Testis (tissue), 3 donors: ENCODE data around the gene ZNF333. TPM values are rescaled to one million over a fixed set of nuclear protein-coding genes. Genes with fewer than 3 reads are reported as not detected.

Experiments
- DNase-seq: peaks from one replicate; pipeline ENCODE4 v3.0.0-alpha.2; 2019
- H3K27ac ChIP-seq, 2 donors: fragments of 200-600 bp; sonication (generic); one replicate each; pipeline ENCODE4 v1.5.1; 2019
- H3K27me3 ChIP-seq: fragments of 200-600 bp; sonication (generic); one replicate; pipeline ENCODE4 v1.5.1; 2019
- H3K36me3 ChIP-seq: fragments of 200-600 bp; sonication (generic); one replicate; pipeline ENCODE4 v1.5.1; 2017; ENCODE audit warnings: low read depth; ENCODE audit errors: missing control alignments
- H3K4me1 ChIP-seq: fragments of 200-600 bp; sonication (generic); one replicate; pipeline ENCODE4 v1.5.1; 2019
- H3K4me3 ChIP-seq, 2 donors: fragments of 200-600 bp; sonication (generic); one replicate each; pipeline ENCODE4 v1.5.1; 2017 to 2019
- H3K9me3 ChIP-seq: fragments of 200-600 bp; sonication (generic); one replicate; pipeline ENCODE4 v1.5.1; 2017
- CTCF ChIP-seq, 3 experiments: fragments of 450-650 bp in 2 of 3; fragments of 200-600 bp in 1 of 3; sonication (generic) in 1 of 3; IDR thresholded peaks; one replicate each; pipeline ENCODE4 v1.5.1; 2016 to 2019; ENCODE audit warnings: antibody characterized with exemption in 3 of 3, mild to moderate bottlenecking in 2 of 3, moderate library complexity in 1 of 3
- POLR2A ChIP-seq: fragments of 450-650 bp; IDR thresholded peaks from one replicate; pipeline ENCODE4 v1.6.1; 2017; ENCODE audit warnings: antibody characterized with exemption, mild to moderate bottlenecking, moderate library complexity
- WGBS, 2 donors: methylation state at CpG; one replicate each; pipeline ENCODE4 v1.1.5; 2018; 5-methylcytosine and 5-hydroxymethylcytosine counted together
- intact Hi-C: fragments of 100-400 bp; cut with DNase I; formaldehyde crosslinking; loops from one replicate; pipeline ENCODE4 v1.15.1; 2023; ENCODE audit warnings: low total_unique reads
- polyA plus RNA-seq: library from polyadenylated mRNA; stranded (reverse); fragments of 350-450 nt; fragmentation: Illumina TruSeq; extraction: RNeasy Lipid Tissue Mini Kit (QIAGEN cat#74804); gene quantifications from one replicate; pipeline ENCODE4 v1.2.3, GENCODE V29; 2014; ENCODE audit warnings: low read depth, low replicate concordance; ENCODE audit not compliant: insufficient read depth
- total RNA-seq, 2 donors: library from RNA; depleted of rRNA; stranded (reverse); fragments of >200 nt; gene quantifications; one replicate each; pipeline ENCODE4 v1.2.3, GENCODE V29; 2016

Gene ZNF333
- total and polyA plus RNA-seq, 3 donors from 2014 or later: 24.2 to 48.7 (median 42.4) TPM

GRCh38 chr19:14669940-14670339 is 19.9 kb upstream of the ZNF333 start:
- intact Hi-C loops: no loop called here
- H3K4me3 ChIP-seq: no peak overlapping the region
- DNase-seq: no peak
- no peaks in the 10 kb centered on the region for H3K27me3 ChIP-seq
- H3K36me3 ChIP-seq: no peaks in the 10 kb centered on the region
- H3K9me3 ChIP-seq: no peaks in the 10 kb centered on the region
- no peak overlapping the region for H3K27ac ChIP-seq
- no peaks in the 10 kb centered on the region for H3K4me1 ChIP-seq
- WGBS, 2 donors: 78 to 85% methylated on average over 3 of the region's 3 CpGs
- no peak for TF ChIP-seq CTCF (IDR thresholded peaks at IDR 0.05)
- TF ChIP-seq POLR2A: no peak

GRCh38 chr19:14670408-14670807 is 19.4 kb upstream of the ZNF333 start:
- Histone ChIP-seq H3K9me3 (no peaks in the 10 kb centered on the region), H3K27ac (no peak overlapping the region), H3K4me3 (no peak overlapping the region), H3K4me1 (no peaks in the 10 kb centered on the region), H3K36me3 (no peaks in the 10 kb centered on the region), H3K27me3 (no peaks in the 10 kb centered on the region)
- no peak for DNase-seq
- intact Hi-C loops: no loop called here
- TF ChIP-seq CTCF (IDR thresholded peaks at IDR 0.05): no peak
- WGBS, 2 donors: 52 to 85% methylated on average over 2 of the region's 2 CpGs

GRCh38 chr19:14672188-14672872 is 17.5 kb upstream of the ZNF333 start:
- no peak for DNase-seq
- Histone ChIP-seq H3K4me3 (no peak overlapping the region), H3K27me3 (no peaks in the 10 kb centered on the region), H3K27ac (peak overlapping the region in 1 of 2 donors; percentile 7), H3K4me1 (no peaks in the 10 kb centered on the region), H3K9me3 (no peaks in the 10 kb centered on the region), H3K36me3 (no peaks in the 10 kb centered on the region)
- WGBS, 2 donors: 73 to 92% methylated on average over 3 of the region's 3 CpGs
- TF ChIP-seq POLR2A (no peak), CTCF (IDR thresholded peaks at IDR 0.05) (no peak)
- intact Hi-C loops: no loop called here

DNA sequence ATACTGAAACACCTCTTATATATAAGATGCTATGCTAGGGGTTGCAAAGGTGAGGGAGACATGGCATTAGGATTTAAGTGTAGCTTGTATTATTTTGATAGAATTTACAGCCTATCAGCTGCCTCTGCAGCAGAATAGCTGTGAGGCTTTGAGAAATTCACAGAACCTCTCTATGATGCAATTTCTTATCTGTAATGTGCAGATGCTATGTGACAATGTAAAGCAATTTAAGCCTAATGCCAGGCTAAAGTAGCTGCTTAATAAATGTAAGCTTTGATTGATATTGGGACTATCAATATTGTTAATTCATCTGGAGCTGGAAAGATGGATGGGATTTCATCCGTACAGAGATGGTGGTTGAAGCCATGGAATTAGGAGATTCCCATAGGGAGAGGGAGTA is 16.8 kb upstream of the ZNF333 start:
- H3K27me3 ChIP-seq: no peaks in the 10 kb centered on the region
- no peak overlapping the region for H3K4me3 ChIP-seq
- TF ChIP-seq POLR2A (no peak), CTCF (IDR thresholded peaks at IDR 0.05) (no peak)
- no peaks in the 10 kb centered on the region for H3K36me3 ChIP-seq
- H3K4me1 ChIP-seq: no peaks in the 10 kb centered on the region
- WGBS, 2 donors: 47 to 60% methylated on average over 1 of the region's 1 CpG
- H3K27ac ChIP-seq: peak overlapping the region in 1 of 2 donors; percentile 7
- no peaks in the 10 kb centered on the region for H3K9me3 ChIP-seq
- intact Hi-C loops: no loop called here
- DNase-seq: no peak

DNA sequence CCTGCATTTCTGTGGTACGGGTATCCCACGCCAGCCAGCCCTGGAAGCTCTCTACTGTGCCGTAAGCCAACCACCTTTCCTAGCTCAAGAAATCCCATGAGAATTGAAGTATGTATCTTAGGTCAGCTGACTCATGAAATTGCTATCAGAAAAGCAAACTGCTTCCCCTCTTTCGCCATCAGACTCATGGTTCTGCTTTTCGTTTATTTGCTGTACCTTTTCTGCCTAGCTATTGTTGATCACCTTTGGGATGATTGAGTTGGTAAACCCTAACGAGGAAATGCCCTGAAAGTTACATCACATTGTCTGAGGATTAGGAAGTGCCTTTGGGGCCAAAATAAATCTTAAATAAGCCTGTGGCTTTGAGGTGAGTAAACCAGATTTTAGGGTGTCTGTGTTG is 15.1 kb upstream of the ZNF333 start, which contains the start of gene ADGRE3:
Gene ADGRE3 (minus strand): TSS at position 81 of the 400 bp plus-strand sequence. CDS start 74 bp downstream, at position 7.
- TF ChIP-seq CTCF (IDR thresholded peaks at IDR 0.05) (no peak), POLR2A (no peak)
- intact Hi-C loops: no loop called here
- no peaks in the 10 kb centered on the region for H3K4me1 ChIP-seq
- no peak within 1 kb of the TSS for H3K4me3 ChIP-seq
- H3K36me3 ChIP-seq: no peaks in the 10 kb centered on the region
- H3K27me3 ChIP-seq: no peaks in the 10 kb centered on the region
- no peaks in the 10 kb centered on the region for H3K9me3 ChIP-seq
- no peak for DNase-seq
- WGBS, 2 donors: 72 to 79% methylated on average over 6 of the region's 6 CpGs
- H3K27ac ChIP-seq: peak within 1 kb of the TSS in 1 of 2 donors; percentile 22
